OCI-LY7 (cell line): Measurements from ENCODE around the gene IQUB. TPM values are rescaled to one million over a fixed set of nuclear protein-coding genes. Genes with fewer than 3 reads are reported as not detected.

Experiments used
- BruUV-seq: library from RNA; stranded (reverse); fragments of 400-500 nt; replicated peaks from 2 replicates; lab custom pipeline; 2021; lab: Mats Ljungman, UMichigan
- CTCF ChIA-PET: fragments of 300-600 bp; sonication (Branson Sonifier 250); formaldehyde crosslinking; loops from one replicate; lab custom pipeline; 2022; ENCODE audit warnings: antibody characterized with exemption; ENCODE audit not compliant: unreplicated experiment; lab: Charles Lee
- POLR2A ChIA-PET: fragments of 300-600 bp; sonication (Branson Sonifier 250); formaldehyde crosslinking; loops from one replicate; lab custom pipeline; 2022; ENCODE audit warnings: antibody characterized with exemption; lab: Charles Lee
- DNase-seq: peaks from one replicate; pipeline ENCODE4 v3.0.0-alpha.2; 2015; ENCODE audit warnings: low spot score
- H2AFZ ChIP-seq: fragments of 200-600 bp; sonication (generic), shearing (Covaris generic); 2 replicates; pipeline ENCODE4 v1.6.1; 2014; ENCODE audit warnings: mild to moderate bottlenecking, antibody characterized with exemption, low read length, moderate library complexity
- H3K27ac ChIP-seq: fragments of 200-600 bp; sonication (generic); 2 replicates; pipeline ENCODE4 v1.5.1; 2014; ENCODE audit warnings: mixed run types, low read depth, mild to moderate bottlenecking, moderate library complexity, low read length, inconsistent platforms; ENCODE audit not compliant: poor library complexity, severe bottlenecking
- H3K36me3 ChIP-seq: fragments of 200-600 bp; sonication (generic); 2 replicates; pipeline ENCODE4 v1.6.1; 2014; ENCODE audit warnings: mild to moderate bottlenecking, antibody characterized with exemption, low read length, moderate library complexity, mixed read lengths; ENCODE audit not compliant: insufficient read depth
- H3K4me1 ChIP-seq: fragments of 200-600 bp; sonication (generic); 2 replicates; pipeline ENCODE4 v1.5.1; 2014; ENCODE audit warnings: mild to moderate bottlenecking, low read length; ENCODE audit not compliant: insufficient read depth, poor library complexity, severe bottlenecking
- H3K4me2 ChIP-seq: fragments of 200-600 bp; sonication (generic); 2 replicates; pipeline ENCODE4 v1.6.1; 2014; ENCODE audit warnings: mild to moderate bottlenecking, low read length
- H3K4me3 ChIP-seq: fragments of 200-600 bp; sonication (generic); 2 replicates; pipeline ENCODE4 v1.5.1; 2014; ENCODE audit warnings: mild to moderate bottlenecking, low read depth, low read length; ENCODE audit not compliant: poor library complexity, severe bottlenecking
- H3K79me2 ChIP-seq: fragments of 200-600 bp; sonication (generic); 2 replicates; pipeline ENCODE4 v1.6.1; 2016; ENCODE audit warnings: low read depth, mild to moderate bottlenecking, low read length, moderate library complexity, mixed read lengths; ENCODE audit not compliant: insufficient read depth
- H3K9me2 ChIP-seq: fragments of 200-600 bp; sonication (generic); 2 replicates; pipeline ENCODE4 v1.6.1; 2016; ENCODE audit warnings: mild to moderate bottlenecking, low read length, mixed read lengths; ENCODE audit not compliant: insufficient read depth
- H3K9me3 ChIP-seq: fragments of 200-600 bp; sonication (generic); 2 replicates; pipeline ENCODE4 v1.6.1; 2014; ENCODE audit warnings: mild to moderate bottlenecking, mixed run types, low read length, mixed read lengths
- H4K20me1 ChIP-seq: fragments of 200-600 bp; sonication (generic); 2 replicates; pipeline ENCODE4 v1.6.1; 2014; ENCODE audit warnings: mild to moderate bottlenecking, antibody characterized with exemption, low read length, moderate library complexity, mixed read lengths; ENCODE audit not compliant: insufficient read depth
- EZH2phosphoT487 ChIP-seq: fragments of 200-600 bp; sonication (generic); IDR thresholded peaks from 2 replicates; pipeline ENCODE4 v1.6.1; 2018; ENCODE audit warnings: low read depth, borderline replicate concordance, mild to moderate bottlenecking, mixed run types, antibody characterized with exemption, low read length, moderate library complexity, mixed read lengths
- intact Hi-C: fragments of 100-400 bp; cut with micrococcal nuclease; formaldehyde crosslinking; loops from one replicate; pipeline ENCODE4 v1.10.0; 2022; ENCODE audit not compliant: unreplicated experiment
- total RNA-seq, 2 experiments: library from RNA; depleted of rRNA in 1 of 2; stranded (reverse); fragments of >200 nt in 1 of 2; shearing (Covaris generic) in 1 of 2; gene quantifications; 2 replicates each; pipeline ENCODE4 v1.2.3, GENCODE V29; 2014 to 2022
- TF ChIP-seq, protein P1 (sequence below): fragments of 200-600 bp; sonication (generic); conservative IDR thresholded peaks from 2 replicates; pipeline ENCODE4 v1.5.1; 2014; ENCODE audit warnings: mild to moderate bottlenecking, antibody characterized with exemption, low read length, moderate library complexity, mixed read lengths

IQUB gene
- total RNA-seq, 2 experiments from 2014 or later, result 0.09 to 0.32 TPM

DNA sequence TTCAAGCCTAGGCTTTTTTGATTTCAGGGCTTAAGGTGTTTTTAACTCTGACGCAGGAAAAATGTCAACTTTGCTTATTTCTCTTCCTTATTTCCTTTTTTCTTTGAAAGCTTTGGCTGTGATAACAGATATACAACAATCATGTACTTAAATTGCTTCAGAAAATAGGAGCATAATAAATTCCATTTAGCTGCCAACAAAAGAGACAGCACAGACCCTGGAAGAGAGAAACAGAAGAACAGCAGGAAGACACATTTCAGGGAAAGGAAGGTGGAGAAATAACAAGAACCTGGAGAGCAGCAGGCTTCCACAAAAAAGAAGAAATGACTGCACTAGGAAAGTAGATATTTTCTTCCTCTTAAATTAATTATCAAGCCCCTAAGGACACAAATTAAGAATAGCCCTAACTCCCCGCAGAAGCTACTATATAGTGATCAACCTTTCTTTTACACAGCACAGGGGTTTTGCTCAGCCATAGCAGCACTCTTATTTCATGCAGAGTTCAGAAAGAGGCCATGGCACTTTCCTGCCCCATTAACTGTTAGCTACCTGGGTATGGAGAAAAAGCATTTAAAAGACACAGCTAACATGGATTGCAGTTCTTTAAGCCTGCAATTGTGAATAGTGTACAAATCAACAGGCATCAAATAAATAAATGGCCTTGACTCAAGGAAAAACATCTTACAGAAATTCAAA lies 61.5 kb downstream of the IQUB start:
- intact Hi-C loops, result no loop called here
- no TSS peak for BruUV-seq
- POLR2A ChIA-PET, result interaction anchor here (0.7 kb wide), 2 partner anchors 28 to 1084 kb away, joined by 3 read pairs; no protein-coding TSS in a partner anchor

DNA sequence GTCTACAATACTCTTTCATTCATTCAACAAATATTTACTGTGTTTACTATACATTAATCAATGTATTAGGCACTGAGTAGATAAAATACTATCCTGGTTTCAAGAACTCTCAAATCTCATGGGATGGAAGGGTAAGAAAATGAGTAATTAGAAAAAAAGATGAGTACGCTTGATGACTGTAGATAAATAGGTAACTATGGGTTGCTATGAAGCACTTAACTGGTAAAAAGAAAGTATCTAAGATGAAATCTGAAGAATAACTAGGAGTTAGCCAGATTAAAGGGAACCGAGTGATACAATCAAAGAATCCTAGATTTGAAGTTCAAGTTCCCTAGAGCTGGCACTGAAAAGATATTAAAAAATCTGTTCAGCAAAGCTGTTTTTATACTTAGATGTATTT lies 62.1 kb downstream of the IQUB start:
- Histone ChIP-seq H3K9me3 (no peaks in the 10 kb centered on the region), H3K9me2 (no peaks in the 10 kb centered on the region), H3K4me3 (no peak overlapping the region), H3K36me3 (no peaks in the 10 kb centered on the region), H2AFZ (no peak overlapping the region), H4K20me1 (no peaks in the 10 kb centered on the region), H3K79me2 (no peaks in the 10 kb centered on the region), H3K4me2 (no peak overlapping the region), H3K4me1 (no peaks in the 10 kb centered on the region), H3K27ac (no peak overlapping the region)
- TF ChIP-seq, protein P1, sequence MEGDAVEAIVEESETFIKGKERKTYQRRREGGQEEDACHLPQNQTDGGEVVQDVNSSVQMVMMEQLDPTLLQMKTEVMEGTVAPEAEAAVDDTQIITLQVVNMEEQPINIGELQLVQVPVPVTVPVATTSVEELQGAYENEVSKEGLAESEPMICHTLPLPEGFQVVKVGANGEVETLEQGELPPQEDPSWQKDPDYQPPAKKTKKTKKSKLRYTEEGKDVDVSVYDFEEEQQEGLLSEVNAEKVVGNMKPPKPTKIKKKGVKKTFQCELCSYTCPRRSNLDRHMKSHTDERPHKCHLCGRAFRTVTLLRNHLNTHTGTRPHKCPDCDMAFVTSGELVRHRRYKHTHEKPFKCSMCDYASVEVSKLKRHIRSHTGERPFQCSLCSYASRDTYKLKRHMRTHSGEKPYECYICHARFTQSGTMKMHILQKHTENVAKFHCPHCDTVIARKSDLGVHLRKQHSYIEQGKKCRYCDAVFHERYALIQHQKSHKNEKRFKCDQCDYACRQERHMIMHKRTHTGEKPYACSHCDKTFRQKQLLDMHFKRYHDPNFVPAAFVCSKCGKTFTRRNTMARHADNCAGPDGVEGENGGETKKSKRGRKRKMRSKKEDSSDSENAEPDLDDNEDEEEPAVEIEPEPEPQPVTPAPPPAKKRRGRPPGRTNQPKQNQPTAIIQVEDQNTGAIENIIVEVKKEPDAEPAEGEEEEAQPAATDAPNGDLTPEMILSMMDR, result no peak
- no TSS peak for BruUV-seq
- ChIA-PET CTCF (no interaction called here), POLR2A (no interaction called here)
- no peak for DNase-seq
- intact Hi-C loops, result no loop called here

More for the DNA sequence above, 61.5 kb downstream of the IQUB start:
- no peak overlapping the region for H3K27ac ChIP-seq
- H2AFZ ChIP-seq, result no peak overlapping the region
- no peak overlapping the region for H3K4me3 ChIP-seq
- no peaks in the 10 kb centered on the region for H4K20me1 ChIP-seq
- no peak for TF ChIP-seq EZH2phosphoT487
- TF ChIP-seq, protein P1, result no peak
- H3K4me2 ChIP-seq, result no peak overlapping the region
- H3K4me1 ChIP-seq, result no peaks in the 10 kb centered on the region
- no peaks in the 10 kb centered on the region for H3K9me3 ChIP-seq
- H3K9me2 ChIP-seq, result no peaks in the 10 kb centered on the region
- no peaks in the 10 kb centered on the region for H3K79me2 ChIP-seq
- CTCF ChIA-PET, result no interaction called here
- H3K36me3 ChIP-seq, result no peaks in the 10 kb centered on the region
- DNase-seq, result no peak

DNA sequence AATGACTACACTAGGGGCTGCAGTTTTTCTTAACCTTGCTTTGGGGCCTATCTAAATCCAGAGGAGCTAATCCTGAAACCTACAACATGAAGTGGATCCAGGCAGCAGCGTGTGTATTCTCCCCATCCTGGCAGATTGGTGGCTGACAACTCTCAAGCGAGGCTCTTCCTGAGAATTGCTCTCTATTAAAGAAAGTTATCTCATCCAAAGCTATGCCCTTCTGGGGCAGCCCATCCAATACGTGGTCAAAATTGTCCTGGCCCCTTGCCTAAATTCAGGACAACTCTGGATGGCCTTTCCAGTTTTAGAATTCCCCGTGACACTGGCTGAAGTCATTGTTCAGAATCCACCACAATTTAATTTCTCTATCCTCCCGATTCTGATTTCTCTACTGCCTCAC lies 66.1 kb downstream of the IQUB start:
- Histone ChIP-seq H3K79me2 (no peaks in the 10 kb centered on the region), H3K4me3 (no peak overlapping the region), H2AFZ (no peak overlapping the region), H3K4me2 (no peak overlapping the region), H3K4me1 (no peaks in the 10 kb centered on the region), H3K9me2 (no peaks in the 10 kb centered on the region), H3K36me3 (no peaks in the 10 kb centered on the region), H3K9me3 (no peaks in the 10 kb centered on the region), H3K27ac (no peak overlapping the region), H4K20me1 (no peaks in the 10 kb centered on the region)
- BruUV-seq, result no TSS peak
- DNase-seq, result no peak
- intact Hi-C loops, result no loop called here
- POLR2A ChIA-PET, result no interaction called here
- CTCF ChIA-PET, result no interaction called here
- TF ChIP-seq, protein P1, result no peak
- TF ChIP-seq EZH2phosphoT487, result no peak
